ENCODE measurements around the gene CPTP.

GRCh38 chr1:1287288-1288110 is 37.1 kb upstream of the CPTP start:
- TF ChIP-seq POLR2A (IDR thresholded peaks at IDR 0.05; ENCODE audit: extremely low read depth, insufficient read length): no peak
- no peak for TF ChIP-seq CTCF (IDR thresholded peaks at IDR 0.05; ENCODE audit: low read depth, low read length)
- TF ChIP-seq MYC (IDR thresholded peaks at IDR 0.05; ENCODE audit: low read depth, low read length): no peak
